Suprapubic skin (tissue), 4 donors: Measurements from ENCODE around the gene UPF3B. TPM values are rescaled to one million over a fixed set of nuclear protein-coding genes. Genes with fewer than 3 reads are reported as not detected.
"Not testable (repeated sequence)": the region's sequence is repeated elsewhere in the genome, so short reads cannot be mapped to it uniquely, and the experiment has no call there.

Experiments used
- DNase-seq, 2 donors: peaks; one replicate each; pipeline ENCODE4 v3.0.0-alpha.2; 2019; ENCODE audit warnings: low spot score in 2 of 2
- H3K27ac ChIP-seq: fragments of 200-600 bp; sonication (generic); one replicate; pipeline ENCODE4 v1.5.1; 2019
- H3K27me3 ChIP-seq: fragments of 200-600 bp; sonication (generic); one replicate; pipeline ENCODE4 v1.5.1; 2019
- H3K36me3 ChIP-seq: fragments of 200-600 bp; sonication (generic); one replicate; pipeline ENCODE4 v1.5.1; 2019
- H3K4me1 ChIP-seq: fragments of 200-600 bp; sonication (generic); one replicate; pipeline ENCODE4 v1.5.1; 2019
- H3K4me3 ChIP-seq: fragments of 200-600 bp; sonication (generic); one replicate; pipeline ENCODE4 v1.5.1; 2019; ENCODE audit warnings: mild to moderate bottlenecking
- H3K9me3 ChIP-seq: fragments of 200-600 bp; sonication (generic); one replicate; pipeline ENCODE4 v1.5.1; 2019
- CTCF ChIP-seq, 2 donors: fragments of 200-600 bp in 1 of 2; fragments of 450-650 bp in 1 of 2; sonication (generic) in 1 of 2; IDR thresholded peaks; one replicate each; pipeline ENCODE4 v1.5.1; 2016 to 2019; ENCODE audit warnings: antibody characterized with exemption in 2 of 2, mild to moderate bottlenecking in 1 of 2, moderate library complexity in 1 of 2
- EP300 ChIP-seq: sonication (generic); formaldehyde crosslinking; IDR thresholded peaks from one replicate; pipeline ENCODE4 v1.6.1; 2017; ENCODE audit warnings: antibody characterized with exemption
- POLR2A ChIP-seq, 2 donors: fragments of 450-650 bp; IDR thresholded peaks; one replicate each; pipeline ENCODE4 v1.6.1; 2017; ENCODE audit warnings: antibody characterized with exemption in 2 of 2, mild to moderate bottlenecking in 2 of 2, moderate library complexity in 2 of 2
- POLR2AphosphoS5 ChIP-seq, 3 donors: sonication (generic); formaldehyde crosslinking; IDR thresholded peaks; one replicate each; pipeline ENCODE4 v1.6.1; 2017; ENCODE audit warnings: antibody characterized with exemption in 3 of 3
- WGBS: methylation state at CpG from one replicate; pipeline ENCODE4 v1.1.5; 2018; 5-methylcytosine and 5-hydroxymethylcytosine counted together
- total RNA-seq, 4 donors: library from RNA; depleted of rRNA; stranded (reverse); fragments of >200 nt; gene quantifications; one replicate each; pipeline ENCODE4 v1.1.0, GENCODE V29; 2016

Gene UPF3B
- total RNA-seq, 4 donors from 2014 or later: 2.7 to 6.6 (median 5.5) TPM

- Histone ChIP-seq H3K27ac (no peak overlapping the region), H3K9me3 (no peaks in the 10 kb centered on the region), H3K4me3 (no peak overlapping the region), H3K27me3 (no peaks in the 10 kb centered on the region), H3K4me1 (no peaks in the 10 kb centered on the region), H3K36me3 (peaks cover 55% of the 10 kb centered on the region)
- 73% methylated on average over 3 of the region's 3 CpGs for WGBS
- DNase-seq: no peak
- TF ChIP-seq POLR2A (IDR thresholded peaks at IDR 0.05) (no peak), POLR2AphosphoS5 (IDR thresholded peaks at IDR 0.05) (no peak), CTCF (IDR thresholded peaks at IDR 0.05) (no peak), EP300 (no peak)
Observed at GRCh38 chrX:119833905-119834304, 18.9 kb downstream of the UPF3B start.

- H3K27ac ChIP-seq: no peak overlapping the region
Observed at GRCh38 chrX:119828446-119828845, 24.3 kb downstream of the UPF3B start.

GRCh38 chrX:119826399-119826959 is 26.3 kb downstream of the UPF3B start:
- Histone ChIP-seq H3K27me3 (no peaks in the 10 kb centered on the region), H3K36me3 (peaks cover 8% of the 10 kb centered on the region), H3K9me3 (no peaks in the 10 kb centered on the region), H3K4me3 (no peak overlapping the region), H3K27ac (peak overlapping the region; percentile 34), H3K4me1 (no peaks in the 10 kb centered on the region)
- whole genome bisulfite sequencing: 68% methylated on average over 7 of the region's 7 CpGs
- no peak for TF ChIP-seq EP300
- TF ChIP-seq POLR2AphosphoS5 (IDR thresholded peaks at IDR 0.05): peak in 1 of 3 donors; percentile 19
- DNase-seq: no peak

More at GRCh38 chrX:119828446-119828845, 24.3 kb downstream of the UPF3B start:
- Histone ChIP-seq H3K9me3 (no peaks in the 10 kb centered on the region), H3K36me3 (peaks cover 25% of the 10 kb centered on the region), H3K4me1 (no peaks in the 10 kb centered on the region), H3K27me3 (no peaks in the 10 kb centered on the region), H3K4me3 (no peak overlapping the region)
- TF ChIP-seq POLR2A (IDR thresholded peaks at IDR 0.05) (no peak), POLR2AphosphoS5 (IDR thresholded peaks at IDR 0.05) (no peak), EP300 (no peak), CTCF (IDR thresholded peaks at IDR 0.05) (no peak)
- WGBS: 94% methylated on average over 5 of the region's 5 CpGs
- no peak for DNase-seq

GRCh38 chrX:119824221-119824620 is 28.5 kb downstream of the UPF3B start:
- H3K27me3 ChIP-seq, H3K4me3 ChIP-seq, H3K27ac ChIP-seq, H3K36me3 ChIP-seq, H3K9me3 ChIP-seq, H3K4me1 ChIP-seq, DNase-seq: not testable (repeated sequence)
- 55% methylated on average over 2 of the region's 5 CpGs for WGBS

- H3K27me3 ChIP-seq, H3K4me1 ChIP-seq, H3K9me3 ChIP-seq, DNase-seq, H3K36me3 ChIP-seq, H3K27ac ChIP-seq, H3K4me3 ChIP-seq: not testable (repeated sequence)
- 60% methylated on average over 3 of the region's 3 CpGs for WGBS
Observed at GRCh38 chrX:119821703-119822102, 31.1 kb downstream of the UPF3B start.

GRCh38 chrX:119817130-119817690 is 35.6 kb downstream of the UPF3B start:
- H3K27me3 ChIP-seq: no peaks in the 10 kb centered on the region
- WGBS: 76% methylated on average over 6 of the region's 6 CpGs
- no peaks in the 10 kb centered on the region for H3K4me1 ChIP-seq
- H3K36me3 ChIP-seq: no peaks in the 10 kb centered on the region
- TF ChIP-seq POLR2AphosphoS5 (IDR thresholded peaks at IDR 0.05) (no peak), CTCF (IDR thresholded peaks at IDR 0.05) (no peak), EP300 (no peak), POLR2A (IDR thresholded peaks at IDR 0.05) (no peak)
- H3K27ac ChIP-seq: peak overlapping the region; percentile 62
- no peaks in the 10 kb centered on the region for H3K9me3 ChIP-seq
- DNase-seq: no peak
- H3K4me3 ChIP-seq: no peak overlapping the region

- H3K27me3 ChIP-seq: no peaks in the 10 kb centered on the region
- no peak for TF ChIP-seq POLR2A (IDR thresholded peaks at IDR 0.05)
- TF ChIP-seq EP300: no peak
- TF ChIP-seq CTCF (IDR thresholded peaks at IDR 0.05): no peak
- TF ChIP-seq POLR2AphosphoS5 (IDR thresholded peaks at IDR 0.05): no peak
- no peaks in the 10 kb centered on the region for H3K4me1 ChIP-seq
- WGBS: 40% methylated on average over 3 of the region's 3 CpGs
- no peak for DNase-seq
- no peaks in the 10 kb centered on the region for H3K36me3 ChIP-seq
- H3K9me3 ChIP-seq: no peaks in the 10 kb centered on the region
- no peak overlapping the region for H3K27ac ChIP-seq
- H3K4me3 ChIP-seq: no peak overlapping the region
Observed at GRCh38 chrX:119816300-119816699, 36.5 kb downstream of the UPF3B start.
